ENCODE measurements around the gene POLR2C. TPM values are rescaled to one million over a fixed set of nuclear protein-coding genes. Genes with fewer than 3 reads are reported as not detected.
A peak's percentile ranks its signal among the peaks of the same experiment; 100 is the strongest.
"Not testable (repeated sequence)": the region's sequence is repeated elsewhere in the genome, so short reads cannot be mapped to it uniquely, and the experiment has no call there.

The POLR2C gene
- total RNA-seq, 6 donors from 2014 or later, result 70.6 to 210 (median 112) TPM

DNA sequence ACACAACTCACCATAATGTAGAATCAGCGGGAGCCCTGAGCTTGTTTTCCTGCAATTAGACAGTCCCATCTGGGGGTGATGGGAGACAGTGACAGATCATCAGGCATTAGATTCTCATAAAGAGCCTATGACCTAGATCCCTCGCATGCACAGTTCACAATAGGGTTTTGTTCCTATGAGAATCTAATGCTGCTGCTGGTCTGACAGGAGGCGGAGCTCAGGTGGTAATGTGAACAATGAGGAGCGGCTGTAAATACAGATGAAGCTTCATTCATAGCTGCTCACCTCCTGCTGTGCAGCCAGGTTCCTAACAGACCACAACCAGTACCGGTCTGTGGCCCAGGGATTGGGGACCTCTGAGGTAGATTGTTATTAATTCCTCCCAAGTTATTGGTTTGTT, 26.8 kb downstream of the POLR2C start:
- no peak for DNase-seq
- Histone ChIP-seq H3K36me3 (no peaks in the 10 kb centered on the region), H3K4me3 (no peak overlapping the region), H3K9me3 (no peaks in the 10 kb centered on the region), H3K27ac (no peak overlapping the region), H3K27me3 (no peaks in the 10 kb centered on the region), H3K4me1 (peaks cover 17 to 28% (median 21%) of the 10 kb centered on the region in 4 donors)
- ATAC-seq (ENCODE audit: low FRiP score in 2 of 2), result no peak
- 94 to 98% methylated on average over 5 of the region's 5 CpGs for WGBS, 2 donors
- no peak for TF ChIP-seq EP300 (IDR thresholded peaks at IDR 0.05)
- no peak for TF ChIP-seq CTCF (IDR thresholded peaks at IDR 0.05)
- no peak for TF ChIP-seq POLR2AphosphoS5 (IDR thresholded peaks at IDR 0.05)
- TF ChIP-seq POLR2A (IDR thresholded peaks at IDR 0.05), result no peak

- Histone ChIP-seq H3K4me1 (no peaks in the 10 kb centered on the region), H3K36me3 (no peaks in the 10 kb centered on the region), H3K9me3 (no peaks in the 10 kb centered on the region), H3K27me3 (no peaks in the 10 kb centered on the region), H3K27ac (no peak overlapping the region), H3K4me3 (no peak overlapping the region)
- ATAC-seq (ENCODE audit: low FRiP score in 2 of 2), result no peak
- 90 to 97% methylated on average over 4 of the region's 4 CpGs for WGBS, 2 donors
- no peak for DNase-seq
- TF ChIP-seq POLR2A (IDR thresholded peaks at IDR 0.05) (no peak), EP300 (IDR thresholded peaks at IDR 0.05) (no peak), CTCF (IDR thresholded peaks at IDR 0.05) (no peak), POLR2AphosphoS5 (IDR thresholded peaks at IDR 0.05) (no peak)
Observed at GRCh38 chr16:57493767-57494166, 31.3 kb downstream of the POLR2C start.

DNA sequence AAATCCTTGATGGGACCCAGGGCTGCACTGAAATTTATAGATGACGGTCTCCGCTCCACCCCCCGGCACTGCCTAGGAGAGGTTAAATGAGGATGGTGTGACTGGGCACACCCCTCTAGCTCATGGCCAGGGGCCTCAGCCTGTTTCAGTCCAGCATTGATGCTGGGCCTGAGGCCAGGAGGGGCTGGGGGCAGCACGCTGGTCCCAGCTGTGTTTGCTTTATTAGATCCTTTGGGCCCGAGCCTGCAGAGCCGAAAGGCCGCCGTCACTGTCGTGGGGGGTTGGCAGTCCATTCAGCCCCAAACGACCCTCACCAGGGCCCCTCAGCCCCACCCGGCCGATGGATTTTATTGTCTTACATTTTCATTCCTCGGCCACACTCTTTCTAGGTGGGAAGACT, 34.6 kb downstream of the POLR2C start:
- DNase-seq (peak in 1 of 2 donors; percentile 45), ATAC-seq (ENCODE audit: low FRiP score in 2 of 2) (no peak)
- Histone ChIP-seq H3K27me3 (no peaks in the 10 kb centered on the region), H3K4me1 (peaks cover 5 to 12% (median 8%) of the 10 kb centered on the region in 4 donors), H3K9me3 (no peaks in the 10 kb centered on the region), H3K27ac (no peak overlapping the region), H3K36me3 (no peaks in the 10 kb centered on the region), H3K4me3 (no peak overlapping the region)
- WGBS, 2 donors, result 88 to 92% methylated on average over 13 of the region's 13 CpGs
- TF ChIP-seq EP300 (IDR thresholded peaks at IDR 0.05) (no peak), POLR2A (IDR thresholded peaks at IDR 0.05) (no peak)

DNA sequence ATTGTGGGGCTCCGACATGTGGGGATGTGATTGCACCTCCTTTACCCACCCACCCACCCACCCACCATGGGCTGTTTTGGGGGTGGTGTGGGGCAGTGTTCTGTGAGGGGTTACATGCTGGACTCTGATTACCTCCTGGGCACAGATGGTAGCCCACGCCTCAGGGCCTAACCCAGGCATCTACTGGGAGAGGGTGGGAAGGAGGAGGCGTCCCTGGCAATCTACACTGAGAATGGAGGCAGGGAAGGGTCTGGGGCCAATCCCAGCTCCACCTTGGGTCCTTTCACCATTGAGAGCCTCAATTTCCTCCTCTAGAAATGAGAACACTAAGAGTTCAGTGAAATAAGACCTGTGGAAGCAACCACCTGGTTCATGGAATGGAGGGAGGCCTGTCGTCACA, 35.6 kb downstream of the POLR2C start:
- no peaks in the 10 kb centered on the region for H3K27me3 ChIP-seq
- peaks cover 5 to 17% (median 11%) of the 10 kb centered on the region in 4 donors for H3K4me1 ChIP-seq
- no peak for DNase-seq
- H3K36me3 ChIP-seq, result no peaks in the 10 kb centered on the region
- H3K4me3 ChIP-seq, result no peak overlapping the region
- no peaks in the 10 kb centered on the region for H3K9me3 ChIP-seq
- no peak for TF ChIP-seq POLR2AphosphoS5 (IDR thresholded peaks at IDR 0.05)
- TF ChIP-seq POLR2A (IDR thresholded peaks at IDR 0.05), result no peak
- no peak for TF ChIP-seq EP300 (IDR thresholded peaks at IDR 0.05)
- TF ChIP-seq CTCF (IDR thresholded peaks at IDR 0.05), result no peak
- ATAC-seq (ENCODE audit: low FRiP score in 2 of 2), result no peak
- 83 to 89% methylated on average over 3 to 4 of the region's 4 CpGs for WGBS, 2 donors
- H3K27ac ChIP-seq, result no peak overlapping the region

DNA sequence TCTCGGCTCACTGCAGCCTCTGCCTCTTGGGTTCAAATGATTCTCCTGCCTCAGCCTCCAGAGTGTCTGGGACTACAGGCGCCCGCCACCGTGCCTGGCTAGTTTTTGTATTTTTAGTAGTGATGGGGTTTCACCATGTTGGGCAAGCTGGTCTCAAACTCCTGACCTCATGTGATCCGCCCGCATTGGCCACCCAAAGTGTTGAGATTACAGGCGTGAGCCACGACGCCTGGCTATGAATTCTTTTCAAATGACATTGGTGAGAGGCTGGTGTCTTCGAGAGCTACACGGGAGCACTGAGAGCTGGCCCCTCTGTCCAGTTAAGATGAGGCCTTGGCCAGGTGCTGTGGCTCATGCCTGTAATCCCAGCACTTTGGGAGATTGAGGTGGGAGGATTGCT, 37.5 kb downstream of the POLR2C start:
- 95 to 98% methylated on average over 11 of the region's 11 CpGs for WGBS, 2 donors
- not testable (repeated sequence) for H3K4me3 ChIP-seq; H3K27me3 ChIP-seq; H3K27ac ChIP-seq; H3K36me3 ChIP-seq; ATAC-seq (ENCODE audit: low FRiP score in 2 of 2); H3K9me3 ChIP-seq; DNase-seq
- H3K4me1 ChIP-seq, result peaks cover 5 to 28% (median 17%) of the 10 kb centered on the region in 4 donors

DNA sequence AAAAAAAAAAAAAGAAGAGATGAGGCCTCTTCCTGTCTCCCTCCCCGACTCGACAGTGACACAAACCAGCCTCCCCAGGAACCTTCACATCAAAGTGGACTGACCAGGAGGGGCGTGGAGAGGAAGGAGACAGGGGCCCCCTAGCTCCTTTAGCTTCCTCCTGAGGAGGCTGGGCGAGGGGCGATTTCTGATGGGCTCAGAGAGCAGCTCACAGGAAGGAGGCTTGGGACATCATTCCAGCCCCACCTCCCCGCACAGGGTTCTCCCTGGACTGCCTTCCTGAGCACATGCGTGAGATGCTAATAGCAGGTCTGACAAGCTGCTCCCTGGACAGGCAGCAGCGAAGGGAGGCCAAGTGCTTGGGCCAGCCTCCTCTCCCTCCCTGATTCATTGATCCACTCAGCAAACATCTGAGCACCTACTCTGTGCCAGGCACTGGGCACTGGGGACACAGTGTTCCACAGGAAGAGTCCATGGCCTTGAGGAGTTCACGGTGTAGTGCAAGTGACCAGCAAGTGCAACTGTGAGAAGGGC, 38.2 kb downstream of the POLR2C start:
- WGBS, 2 donors, result 62 to 69% methylated on average over 9 of the region's 9 CpGs
- no peak for ATAC-seq (ENCODE audit: low FRiP score in 2 of 2)
- peak in 1 of 2 donors; percentile 56 for DNase-seq

More for the DNA sequence above, 38.2 kb downstream of the POLR2C start:
- Histone ChIP-seq H3K9me3 (no peaks in the 10 kb centered on the region), H3K27me3 (no peaks in the 10 kb centered on the region), H3K4me1 (peaks cover 5 to 28% (median 17%) of the 10 kb centered on the region in 4 donors), H3K27ac (peak overlapping the region in 1 of 4 donors; percentile 0), H3K36me3 (no peaks in the 10 kb centered on the region), H3K4me3 (no peak overlapping the region)
- peak in 1 of 4 donors; percentile 30 for TF ChIP-seq EP300 (IDR thresholded peaks at IDR 0.05)
- TF ChIP-seq POLR2AphosphoS5 (IDR thresholded peaks at IDR 0.05), result no peak

Measured in upper lobe of left lung (tissue), 6 donors.